Esophagus muscularis mucosa (tissue), 4 donors: ENCODE measurements around the gene MAP3K20. TPM values are rescaled to one million over a fixed set of nuclear protein-coding genes. Genes with fewer than 3 reads are reported as not detected.

Experiments
- DNase-seq: peaks from one replicate; pipeline ENCODE4 v3.0.0-alpha.2; 2017; ENCODE audit errors: extremely low spot score
- H3K27ac ChIP-seq, 4 donors: fragments of 200-600 bp; sonication (generic); replicated peaks in 1 of 4; 1 replicate in 3 of 4; 2 replicates in 1 of 4; pipeline ENCODE4 v1.5.1; 2016 to 2019; ENCODE audit warnings: mild to moderate bottlenecking in 1 of 4
- H3K27me3 ChIP-seq, 4 donors: fragments of 200-600 bp; sonication (generic); one replicate each; pipeline versions ENCODE4 v1.5.1 to v1.6.0; 2016 to 2019
- H3K36me3 ChIP-seq, 4 donors: fragments of 200-600 bp; sonication (generic); one replicate each; pipeline ENCODE4 v1.5.1; 2016 to 2019
- H3K4me1 ChIP-seq, 4 donors: fragments of 200-600 bp; sonication (generic); one replicate each; pipeline ENCODE4 v1.5.1; 2016 to 2019
- H3K4me3 ChIP-seq, 4 donors: fragments of 200-600 bp; sonication (generic); 1 replicate in 2 of 4; 2 replicates in 2 of 4; pipeline ENCODE4 v1.5.1; 2016 to 2019; ENCODE audit warnings: mild to moderate bottlenecking in 4 of 4, moderate library complexity in 1 of 4
- H3K9me3 ChIP-seq, 4 donors: fragments of 200-600 bp; sonication (generic); 1 replicate in 3 of 4; 2 replicates in 1 of 4; pipeline ENCODE4 v1.5.1; 2016 to 2019
- CTCF ChIP-seq, 3 experiments: fragments of 200-600 bp in 2 of 3; fragments of 450-650 bp in 1 of 3; sonication (generic) in 2 of 3; IDR thresholded peaks; one replicate each; pipeline ENCODE4 v1.5.1; 2017 to 2019; ENCODE audit warnings: antibody characterized with exemption in 3 of 3, mild to moderate bottlenecking in 2 of 3, moderate library complexity in 1 of 3
- EP300 ChIP-seq: sonication (generic); formaldehyde crosslinking; IDR thresholded peaks from one replicate; pipeline ENCODE4 v1.6.1; 2017; ENCODE audit warnings: antibody characterized with exemption
- POLR2A ChIP-seq: fragments of 450-650 bp; IDR thresholded peaks from one replicate; pipeline ENCODE4 v1.6.1; 2017; ENCODE audit warnings: antibody characterized with exemption, moderate library complexity, mild to moderate bottlenecking, low read depth
- POLR2AphosphoS5 ChIP-seq, 2 donors: sonication (generic); formaldehyde crosslinking; IDR thresholded peaks; one replicate each; pipeline ENCODE4 v1.6.1; 2017; ENCODE audit warnings: antibody characterized with exemption in 2 of 2
- WGBS: methylation state at CpG from one replicate; pipeline ENCODE4 v1.1.5; 2018; 5-methylcytosine and 5-hydroxymethylcytosine counted together
- intact Hi-C: fragments of 100-400 bp; cut with DNase I; formaldehyde crosslinking; loops from one replicate; pipeline ENCODE4 v1.15.1; 2023
- total RNA-seq, 4 donors: library from RNA; depleted of rRNA; stranded (reverse); fragments of >200 nt; gene quantifications; one replicate each; pipeline versions ENCODE4 v1.1.0 to v1.2.1, GENCODE V29; 2016

Gene MAP3K20
- total RNA-seq, 4 donors from 2014 or later: 238 to 335 (median 267) TPM

GRCh38 chr2:173311844-173312606 is 236.4 kb downstream of the MAP3K20 start:
- intact Hi-C loops: no loop called here
- 95% methylated on average over 9 of the region's 9 CpGs for WGBS

More at GRCh38 chr2:173311844-173312606, 236.4 kb downstream of the MAP3K20 start:
- Histone ChIP-seq H3K36me3 (no peaks in the 10 kb centered on the region), H3K27ac (no peak overlapping the region), H3K9me3 (no peaks in the 10 kb centered on the region), H3K4me3 (no peak overlapping the region), H3K4me1 (no peaks in the 10 kb centered on the region), H3K27me3 (no peaks in the 10 kb centered on the region)
- DNase-seq: no peak
- TF ChIP-seq CTCF (IDR thresholded peaks at IDR 0.05) (no peak), POLR2A (no peak), POLR2AphosphoS5 (IDR thresholded peaks at IDR 0.05) (no peak), EP300 (no peak)
